ENCODE results near the gene NELL1.

DNA sequence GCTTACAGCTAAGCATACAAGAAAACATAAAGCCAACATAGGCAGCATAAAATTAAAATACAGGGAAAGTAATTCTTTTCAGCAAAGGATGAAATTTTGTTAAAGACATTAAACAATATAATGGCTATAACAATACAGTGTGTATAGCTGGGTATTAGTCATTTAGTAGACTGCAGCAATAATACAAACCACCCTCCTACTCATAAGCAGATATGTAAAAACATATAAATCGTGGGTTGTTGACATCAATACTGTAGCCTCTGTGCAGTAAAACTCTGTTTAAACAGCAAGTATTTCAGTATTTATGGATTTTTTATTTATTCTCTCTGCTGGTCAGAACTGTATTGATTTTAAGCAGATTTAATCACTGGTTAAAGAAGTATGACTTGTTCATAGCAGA lies 884.4 kb downstream of the NELL1 start:
- TF ChIP-seq, protein P1, sequence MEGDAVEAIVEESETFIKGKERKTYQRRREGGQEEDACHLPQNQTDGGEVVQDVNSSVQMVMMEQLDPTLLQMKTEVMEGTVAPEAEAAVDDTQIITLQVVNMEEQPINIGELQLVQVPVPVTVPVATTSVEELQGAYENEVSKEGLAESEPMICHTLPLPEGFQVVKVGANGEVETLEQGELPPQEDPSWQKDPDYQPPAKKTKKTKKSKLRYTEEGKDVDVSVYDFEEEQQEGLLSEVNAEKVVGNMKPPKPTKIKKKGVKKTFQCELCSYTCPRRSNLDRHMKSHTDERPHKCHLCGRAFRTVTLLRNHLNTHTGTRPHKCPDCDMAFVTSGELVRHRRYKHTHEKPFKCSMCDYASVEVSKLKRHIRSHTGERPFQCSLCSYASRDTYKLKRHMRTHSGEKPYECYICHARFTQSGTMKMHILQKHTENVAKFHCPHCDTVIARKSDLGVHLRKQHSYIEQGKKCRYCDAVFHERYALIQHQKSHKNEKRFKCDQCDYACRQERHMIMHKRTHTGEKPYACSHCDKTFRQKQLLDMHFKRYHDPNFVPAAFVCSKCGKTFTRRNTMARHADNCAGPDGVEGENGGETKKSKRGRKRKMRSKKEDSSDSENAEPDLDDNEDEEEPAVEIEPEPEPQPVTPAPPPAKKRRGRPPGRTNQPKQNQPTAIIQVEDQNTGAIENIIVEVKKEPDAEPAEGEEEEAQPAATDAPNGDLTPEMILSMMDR (IDR thresholded peaks at IDR 0.05; ENCODE audit: extremely low read depth in 1 of 2, insufficient read depth in 1 of 2, low read depth in 1 of 2, low read length in 2 of 2): no peak
- no peak for TF ChIP-seq FOS (IDR thresholded peaks at IDR 0.05; ENCODE audit: borderline replicate concordance, insufficient read depth, low read length)
- TF ChIP-seq, protein P2, sequence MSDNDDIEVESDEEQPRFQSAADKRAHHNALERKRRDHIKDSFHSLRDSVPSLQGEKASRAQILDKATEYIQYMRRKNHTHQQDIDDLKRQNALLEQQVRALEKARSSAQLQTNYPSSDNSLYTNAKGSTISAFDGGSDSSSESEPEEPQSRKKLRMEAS (IDR thresholded peaks at IDR 0.05; ENCODE audit: insufficient read depth, insufficient read length): no peak
- TF ChIP-seq POLR2A (IDR thresholded peaks at IDR 0.05; ENCODE audit: low read depth, low read length): no peak
- TF ChIP-seq POLR2AphosphoS5 (IDR thresholded peaks at IDR 0.05; ENCODE audit: insufficient read depth, low read depth, low read length): no peak
- TF ChIP-seq EZH2 (IDR thresholded peaks at IDR 0.05; ENCODE audit: borderline replicate concordance, low read depth, low read length, severe bottlenecking): no peak

All from endothelial cell of umbilical vein (primary cell).